K562 (cell line): ENCODE results near the gene FBXO48. TPM values are rescaled to one million over a fixed set of nuclear protein-coding genes. Genes with fewer than 3 reads are reported as not detected.

Experiments used
- CREM ChIP-seq: IDR thresholded peaks from 2 replicates; pipeline ENCODE4 v1.6.1; 2014; ENCODE audit warnings: antibody characterized with exemption, low read depth
- FIP1L1 ChIP-seq: fragments of 200-400 bp; formaldehyde crosslinking; IDR thresholded peaks from 2 replicates; pipeline ENCODE4 v1.6.1; 2018; ENCODE audit warnings: mild to moderate bottlenecking, low read depth, low read length; ENCODE audit not compliant: poor library complexity, severe bottlenecking
- GABPA ChIP-seq: fragments of 200-800 bp; sonication (Bioruptor generic); conservative IDR thresholded peaks from 2 replicates; pipeline ENCODE4 v1.6.1; 2016; ENCODE audit warnings: low read depth, missing genetic modification characterization, missing compliant biosample characterization
- JUND ChIP-seq, 2 experiments: IDR thresholded peaks; 2 replicates in 1 of 2; 3 replicates in 1 of 2; pipeline ENCODE4 v1.6.1; 2011; ENCODE audit warnings: borderline replicate concordance in 2 of 2, low read depth in 2 of 2, low read length in 2 of 2, improper control_type of control experiment in 1 of 2, missing biosample characterization in 1 of 2, missing genetic modification characterization in 1 of 2, missing genetic modification reagents in 1 of 2
- MAFK ChIP-seq: IDR thresholded peaks from 2 replicates; pipeline ENCODE4 v1.6.1; 2011; ENCODE audit warnings: low read length, improper control_type of control experiment
- POLR2AphosphoS5 ChIP-seq: IDR thresholded peaks from 2 replicates; pipeline ENCODE4 v1.6.1; 2011; ENCODE audit warnings: mild to moderate bottlenecking, low read depth, low read length, moderate library complexity; ENCODE audit not compliant: control insufficient read depth, insufficient read depth
- SOX6 ChIP-seq: fragments of 450-650 bp; IDR thresholded peaks from 2 replicates; pipeline ENCODE4 v1.6.1; 2014; ENCODE audit warnings: mild to moderate bottlenecking
- TSC22D4 ChIP-seq: fragments of 450-650 bp; IDR thresholded peaks from 2 replicates; pipeline ENCODE4 v1.6.1; 2016; ENCODE audit warnings: missing genetic modification characterization, missing biosample characterization, control low read depth
- XRCC3 ChIP-seq: fragments of 450-650 bp; IDR thresholded peaks from 2 replicates; pipeline ENCODE4 v1.6.1; 2017; ENCODE audit warnings: mild to moderate bottlenecking, moderate library complexity
- ZFP36 ChIP-seq: fragments of 150-350 bp; IDR thresholded peaks from 2 replicates; pipeline ENCODE4 v1.6.1; 2018; ENCODE audit warnings: low read length, low read depth; ENCODE audit not compliant: partially characterized antibody
- polyA plus RNA-seq, 8 experiments: library from polyadenylated mRNA; depleted of rRNA in 4 of 8; stranded (reverse) in 5 of 8; unstranded in 3 of 8; fragments of >200 nt; fragmentation: Nextera tagmentation in 2 of 8; fragmentation: Illumina TruSeq in 1 of 8; extraction: Ambion mirVana in 2 of 8; extraction: Trizol in 1 of 8; gene quantifications; 2 replicates each; pipeline versions ENCODE4 v1.2.1 to v1.2.3, GENCODE V29; 2011 to 2014; ENCODE audit warnings: inconsistent platforms in 1 of 8, missing spikeins in 1 of 8
- total RNA-seq, 7 experiments: library from RNA; depleted of rRNA in 6 of 7; stranded (reverse); fragments of >200 nt in 6 of 7; fragmentation: Illumina TruSeq in 2 of 7; extraction: Trizol in 2 of 7; gene quantifications; 2 replicates each; pipeline versions ENCODE4 v1.2.1 to v1.2.3, GENCODE V29; 2011 to 2021; ENCODE audit warnings: low replicate concordance in 1 of 7
- TF ChIP-seq, protein P1 (sequence below): sonication (generic); formaldehyde crosslinking; IDR thresholded peaks from 2 replicates; pipeline ENCODE4 v1.8.1; 2023; ENCODE audit warnings: missing genetic modification reagents, mild to moderate bottlenecking, borderline replicate concordance
- TF ChIP-seq, protein P2 (sequence below): fragments of 450-650 bp; IDR thresholded peaks from 2 replicates; pipeline ENCODE4 v1.7.0; 2016; ENCODE audit warnings: borderline replicate concordance
- TF ChIP-seq, protein P3 (sequence below): fragments of 450-650 bp; IDR thresholded peaks from 2 replicates; pipeline ENCODE4 v1.6.1; 2017; ENCODE audit warnings: antibody characterized with exemption, mild to moderate bottlenecking
- TF ChIP-seq, protein P4 (sequence below): sonication (generic); IDR thresholded peaks from 2 replicates; pipeline ENCODE4 v1.6.1; 2016

The FBXO48 gene
- total and polyA plus RNA-seq, 9 of the 15 experiments (the other 6 are each of a cell fraction or from before 2014, with no cell fraction given), result 0.36 to 1.8 (median 0.73) TPM

DNA sequence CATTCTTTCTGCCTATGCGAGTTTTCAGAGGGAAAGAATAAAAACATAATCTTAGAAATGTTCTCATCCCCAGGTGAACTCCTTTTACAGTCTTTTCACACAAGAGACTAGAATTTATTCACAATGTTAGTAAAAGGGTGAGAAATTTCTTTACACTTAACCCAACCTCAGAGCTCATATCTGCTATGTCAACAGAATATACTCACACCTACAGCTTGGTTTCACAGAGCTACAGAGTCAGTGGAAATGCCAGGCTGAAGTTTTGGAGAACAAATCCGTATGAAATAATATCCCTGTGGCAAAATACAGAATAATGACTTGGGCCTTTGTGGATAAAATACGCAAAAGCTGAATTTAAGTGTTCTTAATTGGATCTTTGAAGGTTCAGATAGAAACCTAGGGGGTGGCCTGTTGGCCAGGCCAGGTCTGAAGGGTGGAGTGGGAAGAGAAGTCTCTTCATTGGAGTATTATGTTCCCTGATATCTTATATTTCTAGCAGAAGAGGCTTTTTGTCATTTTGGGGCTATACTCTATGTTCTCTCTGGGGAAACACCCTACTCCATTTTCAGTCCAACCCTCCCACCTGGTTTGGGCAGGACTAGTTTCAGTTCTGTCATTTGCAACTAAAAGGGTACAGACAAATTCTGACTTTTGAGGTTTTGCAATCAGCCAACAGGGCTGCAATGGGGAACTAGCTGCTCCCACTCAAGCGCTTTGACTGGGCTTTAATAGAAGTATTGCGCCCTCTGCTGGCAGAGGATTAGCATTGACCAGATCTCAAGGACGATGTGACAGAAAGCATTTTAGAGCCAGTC is 25.7 kb downstream of the FBXO48 start (continued):
- TF ChIP-seq, protein P1, sequence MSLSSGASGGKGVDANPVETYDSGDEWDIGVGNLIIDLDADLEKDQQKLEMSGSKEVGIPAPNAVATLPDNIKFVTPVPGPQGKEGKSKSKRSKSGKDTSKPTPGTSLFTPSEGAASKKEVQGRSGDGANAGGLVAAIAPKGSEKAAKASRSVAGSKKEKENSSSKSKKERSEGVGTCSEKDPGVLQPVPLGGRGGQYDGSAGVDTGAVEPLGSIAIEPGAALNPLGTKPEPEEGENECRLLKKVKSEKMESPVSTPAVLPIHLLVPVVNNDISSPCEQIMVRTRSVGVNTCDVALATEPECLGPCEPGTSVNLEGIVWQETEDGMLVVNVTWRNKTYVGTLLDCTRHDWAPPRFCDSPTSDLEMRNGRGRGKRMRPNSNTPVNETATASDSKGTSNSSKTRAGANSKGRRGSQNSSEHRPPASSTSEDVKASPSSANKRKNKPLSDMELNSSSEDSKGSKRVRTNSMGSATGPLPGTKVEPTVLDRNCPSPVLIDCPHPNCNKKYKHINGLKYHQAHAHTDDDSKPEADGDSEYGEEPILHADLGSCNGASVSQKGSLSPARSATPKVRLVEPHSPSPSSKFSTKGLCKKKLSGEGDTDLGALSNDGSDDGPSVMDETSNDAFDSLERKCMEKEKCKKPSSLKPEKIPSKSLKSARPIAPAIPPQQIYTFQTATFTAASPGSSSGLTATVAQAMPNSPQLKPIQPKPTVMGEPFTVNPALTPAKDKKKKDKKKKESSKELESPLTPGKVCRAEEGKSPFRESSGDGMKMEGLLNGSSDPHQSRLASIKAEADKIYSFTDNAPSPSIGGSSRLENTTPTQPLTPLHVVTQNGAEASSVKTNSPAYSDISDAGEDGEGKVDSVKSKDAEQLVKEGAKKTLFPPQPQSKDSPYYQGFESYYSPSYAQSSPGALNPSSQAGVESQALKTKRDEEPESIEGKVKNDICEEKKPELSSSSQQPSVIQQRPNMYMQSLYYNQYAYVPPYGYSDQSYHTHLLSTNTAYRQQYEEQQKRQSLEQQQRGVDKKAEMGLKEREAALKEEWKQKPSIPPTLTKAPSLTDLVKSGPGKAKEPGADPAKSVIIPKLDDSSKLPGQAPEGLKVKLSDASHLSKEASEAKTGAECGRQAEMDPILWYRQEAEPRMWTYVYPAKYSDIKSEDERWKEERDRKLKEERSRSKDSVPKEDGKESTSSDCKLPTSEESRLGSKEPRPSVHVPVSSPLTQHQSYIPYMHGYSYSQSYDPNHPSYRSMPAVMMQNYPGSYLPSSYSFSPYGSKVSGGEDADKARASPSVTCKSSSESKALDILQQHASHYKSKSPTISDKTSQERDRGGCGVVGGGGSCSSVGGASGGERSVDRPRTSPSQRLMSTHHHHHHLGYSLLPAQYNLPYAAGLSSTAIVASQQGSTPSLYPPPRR (CRISPR knock-in tag), result no peak
- TF ChIP-seq FIP1L1, result no peak
- TF ChIP-seq, protein P2, sequence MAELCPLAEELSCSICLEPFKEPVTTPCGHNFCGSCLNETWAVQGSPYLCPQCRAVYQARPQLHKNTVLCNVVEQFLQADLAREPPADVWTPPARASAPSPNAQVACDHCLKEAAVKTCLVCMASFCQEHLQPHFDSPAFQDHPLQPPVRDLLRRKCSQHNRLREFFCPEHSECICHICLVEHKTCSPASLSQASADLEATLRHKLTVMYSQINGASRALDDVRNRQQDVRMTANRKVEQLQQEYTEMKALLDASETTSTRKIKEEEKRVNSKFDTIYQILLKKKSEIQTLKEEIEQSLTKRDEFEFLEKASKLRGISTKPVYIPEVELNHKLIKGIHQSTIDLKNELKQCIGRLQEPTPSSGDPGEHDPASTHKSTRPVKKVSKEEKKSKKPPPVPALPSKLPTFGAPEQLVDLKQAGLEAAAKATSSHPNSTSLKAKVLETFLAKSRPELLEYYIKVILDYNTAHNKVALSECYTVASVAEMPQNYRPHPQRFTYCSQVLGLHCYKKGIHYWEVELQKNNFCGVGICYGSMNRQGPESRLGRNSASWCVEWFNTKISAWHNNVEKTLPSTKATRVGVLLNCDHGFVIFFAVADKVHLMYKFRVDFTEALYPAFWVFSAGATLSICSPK, result no peak
- TF ChIP-seq JUND (IDR thresholded peaks at IDR 0.05; ENCODE audit: borderline replicate concordance, low read depth, low read length), result peak; percentile 59; the same call in 1 of the 2 replicates
- no peak; the same call in 1 of the 3 replicates for TF ChIP-seq JUND (tag; IDR thresholded peaks at IDR 0.05; ENCODE audit: borderline replicate concordance, low read depth, low read length)
- no peak for TF ChIP-seq ZFP36
- peak; percentile 39; the same call in 1 of the 2 replicates for TF ChIP-seq MAFK
- peak; percentile 37; the same call in 1 of the 2 replicates for TF ChIP-seq SOX6
- TF ChIP-seq, protein P3, sequence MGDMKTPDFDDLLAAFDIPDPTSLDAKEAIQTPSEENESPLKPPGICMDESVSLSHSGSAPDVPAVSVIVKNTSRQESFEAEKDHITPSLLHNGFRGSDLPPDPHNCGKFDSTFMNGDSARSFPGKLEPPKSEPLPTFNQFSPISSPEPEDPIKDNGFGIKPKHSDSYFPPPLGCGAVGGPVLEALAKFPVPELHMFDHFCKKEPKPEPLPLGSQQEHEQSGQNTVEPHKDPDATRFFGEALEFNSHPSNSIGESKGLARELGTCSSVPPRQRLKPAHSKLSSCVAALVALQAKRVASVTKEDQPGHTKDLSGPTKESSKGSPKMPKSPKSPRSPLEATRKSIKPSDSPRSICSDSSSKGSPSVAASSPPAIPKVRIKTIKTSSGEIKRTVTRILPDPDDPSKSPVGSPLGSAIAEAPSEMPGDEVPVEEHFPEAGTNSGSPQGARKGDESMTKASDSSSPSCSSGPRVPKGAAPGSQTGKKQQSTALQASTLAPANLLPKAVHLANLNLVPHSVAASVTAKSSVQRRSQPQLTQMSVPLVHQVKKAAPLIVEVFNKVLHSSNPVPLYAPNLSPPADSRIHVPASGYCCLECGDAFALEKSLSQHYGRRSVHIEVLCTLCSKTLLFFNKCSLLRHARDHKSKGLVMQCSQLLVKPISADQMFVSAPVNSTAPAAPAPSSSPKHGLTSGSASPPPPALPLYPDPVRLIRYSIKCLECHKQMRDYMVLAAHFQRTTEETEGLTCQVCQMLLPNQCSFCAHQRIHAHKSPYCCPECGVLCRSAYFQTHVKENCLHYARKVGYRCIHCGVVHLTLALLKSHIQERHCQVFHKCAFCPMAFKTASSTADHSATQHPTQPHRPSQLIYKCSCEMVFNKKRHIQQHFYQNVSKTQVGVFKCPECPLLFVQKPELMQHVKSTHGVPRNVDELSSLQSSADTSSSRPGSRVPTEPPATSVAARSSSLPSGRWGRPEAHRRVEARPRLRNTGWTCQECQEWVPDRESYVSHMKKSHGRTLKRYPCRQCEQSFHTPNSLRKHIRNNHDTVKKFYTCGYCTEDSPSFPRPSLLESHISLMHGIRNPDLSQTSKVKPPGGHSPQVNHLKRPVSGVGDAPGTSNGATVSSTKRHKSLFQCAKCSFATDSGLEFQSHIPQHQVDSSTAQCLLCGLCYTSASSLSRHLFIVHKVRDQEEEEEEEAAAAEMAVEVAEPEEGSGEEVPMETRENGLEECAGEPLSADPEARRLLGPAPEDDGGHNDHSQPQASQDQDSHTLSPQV, result 0 out of 2 replicates have a peak, but pooled peaks have one; percentile 61
- TF ChIP-seq POLR2AphosphoS5, result no peak
- TF ChIP-seq GABPA (tag), result no peak
- TF ChIP-seq TSC22D4 (tag), result no peak
- TF ChIP-seq, protein P4, sequence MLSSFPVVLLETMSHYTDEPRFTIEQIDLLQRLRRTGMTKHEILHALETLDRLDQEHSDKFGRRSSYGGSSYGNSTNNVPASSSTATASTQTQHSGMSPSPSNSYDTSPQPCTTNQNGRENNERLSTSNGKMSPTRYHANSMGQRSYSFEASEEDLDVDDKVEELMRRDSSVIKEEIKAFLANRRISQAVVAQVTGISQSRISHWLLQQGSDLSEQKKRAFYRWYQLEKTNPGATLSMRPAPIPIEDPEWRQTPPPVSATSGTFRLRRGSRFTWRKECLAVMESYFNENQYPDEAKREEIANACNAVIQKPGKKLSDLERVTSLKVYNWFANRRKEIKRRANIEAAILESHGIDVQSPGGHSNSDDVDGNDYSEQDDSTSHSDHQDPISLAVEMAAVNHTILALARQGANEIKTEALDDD, result peak; percentile 89
- no peak for TF ChIP-seq XRCC3
- peak; percentile 41; the same call in 1 of the 2 replicates for TF ChIP-seq CREM
